Activated CD4-positive, alpha-beta T cell treated with anti-CD3 and anti-CD28 coated beads, Interleukin-2, Interleukin-6, amounts not matched to agents 100 ng/mL and 50 ng/mL, durations not matched to agents 16 hours and 8 hours (primary cell): ENCODE results near the gene LRRC41.
"Not testable (repeated sequence)": the region's sequence is repeated elsewhere in the genome, so short reads cannot be mapped to it uniquely, and the experiment has no call there.

ENCODE experiments used
- DNase-seq: peaks from one replicate; pipeline ENCODE4 v3.0.0-alpha.2; 2020

LRRC41 gene

GRCh38 chr1:46284597-46285564 lies 18.5 kb downstream of the LRRC41 start:
- DNase-seq = no peak

- no peak for DNase-seq
Observed at GRCh38 chr1:46284058-46284457, 19.4 kb downstream of the LRRC41 start.

- DNase-seq = no peak
Observed at GRCh38 chr1:46281021-46281420, 22.4 kb downstream of the LRRC41 start.

GRCh38 chr1:46280092-46280491 lies 23.3 kb downstream of the LRRC41 start:
- DNase-seq = no peak

GRCh38 chr1:46278807-46279206 lies 24.6 kb downstream of the LRRC41 start:
- DNase-seq = no peak

- no peak for DNase-seq
Observed at GRCh38 chr1:46277658-46278373, 25.6 kb downstream of the LRRC41 start.

GRCh38 chr1:46275030-46275337 lies 28.4 kb downstream of the LRRC41 start:
- no peak for DNase-seq

GRCh38 chr1:46274225-46275029 lies 29.0 kb downstream of the LRRC41 start:
- DNase-seq = no peak

- DNase-seq = no peak
Observed at GRCh38 chr1:46268578-46268977, 34.8 kb downstream of the LRRC41 start.

- no peak for DNase-seq
Observed at GRCh38 chr1:46263146-46263545, 40.3 kb downstream of the LRRC41 start.

- DNase-seq = no peak
Observed at GRCh38 chr1:46262508-46262907, 40.9 kb downstream of the LRRC41 start.

- DNase-seq = no peak
Observed at GRCh38 chr1:46256523-46256922, 46.9 kb downstream of the LRRC41 start.

- DNase-seq = no peak
Observed at GRCh38 chr1:46254668-46255067, 48.7 kb downstream of the LRRC41 start.

- DNase-seq = peak; percentile 38
Observed at GRCh38 chr1:46248122-46248920, 55.1 kb downstream of the LRRC41 start.

- DNase-seq = peak; percentile 100
Observed at GRCh38 chr1:46247436-46248121, 55.8 kb downstream of the LRRC41 start, which contains the start of gene RAD54L. TSS of gene RAD54L (plus strand) at chr1:46247763. CDS start at chr1:46248406, 643 bp downstream.

- DNase-seq = peak; percentile 69
Observed at GRCh38 chr1:46246548-46247435, 56.6 kb downstream of the LRRC41 start.

- not testable (repeated sequence) for DNase-seq
Observed at GRCh38 chr1:46246136-46246535, 57.3 kb downstream of the LRRC41 start.

GRCh38 chr1:46244656-46245371 lies 58.6 kb downstream of the LRRC41 start:
- peak; percentile 43 for DNase-seq

- DNase-seq = not testable (repeated sequence)
Observed at GRCh38 chr1:46243831-46244230, 59.6 kb downstream of the LRRC41 start.

- DNase-seq = no peak
Observed at GRCh38 chr1:46242918-46243317, 60.5 kb downstream of the LRRC41 start.
